HCT116 (cell line): Measurements from ENCODE around the gene ALCAM. TPM values are rescaled to one million over a fixed set of nuclear protein-coding genes. Genes with fewer than 3 reads are reported as not detected.

ENCODE experiments used
- ATAC-seq: fragments of 200-7000 bp; cut with Tn5 transposase; 2 replicates; pipeline ENCODE4 v1.9.1; 2020; ENCODE audit warnings: mild to moderate bottlenecking, moderate library complexity
- BruUV-seq: library from RNA; stranded (reverse); fragments of 400-500 nt; replicated peaks from 2 replicates; lab custom pipeline; 2021; lab: Mats Ljungman, UMichigan
- CTCF ChIA-PET: fragments of 300-600 bp; sonication (Branson Sonifier 250); formaldehyde crosslinking; loops from one replicate; lab custom pipeline; 2021; ENCODE audit warnings: antibody characterized with exemption; lab: Charles Lee
- POLR2A ChIA-PET: fragments of 300-600, 350-600 bp; sonication (Branson Sonifier 250); formaldehyde crosslinking; loops from one replicate; lab custom pipeline; 2021; ENCODE audit warnings: antibody characterized with exemption; lab: Charles Lee
- RAD21 ChIA-PET, 2 experiments: fragments of 300-600 bp; sonication (Branson Sonifier 250); formaldehyde crosslinking; loops; one replicate each; lab custom pipeline; 2023; ENCODE audit warnings: low total read pairs in 2 of 2; ENCODE audit not compliant: uncharacterized antibody in 2 of 2, unreplicated experiment in 2 of 2, low non-redundant PET in 1 of 2; lab: Charles Lee
- DNase-seq: peaks from one replicate; pipeline ENCODE4 v3.0.0-alpha.2; 2010; ENCODE audit warnings: low read depth, low spot score
- H2AFZ ChIP-seq: fragments of 200-600 bp; shearing (Covaris generic), sonication (generic); 2 replicates; pipeline ENCODE4 v1.6.1; 2017; ENCODE audit warnings: low read depth, mixed run types, mixed read lengths, antibody characterized with exemption, low read length; ENCODE audit not compliant: poor library complexity, severe bottlenecking
- H3K27ac ChIP-seq: 2 replicates; pipeline ENCODE4 v1.5.1; 2012; ENCODE audit warnings: low read depth, low read length
- H3K27me3 ChIP-seq: fragments of 200-600 bp; sonication (generic); 2 replicates; pipeline ENCODE4 v1.6.1; 2016; ENCODE audit warnings: mixed run types, low read length, mixed read lengths; ENCODE audit not compliant: insufficient read depth
- H3K36me3 ChIP-seq, 2 experiments: fragments of 200-500 bp in 1 of 2; fragments of 200-600 bp in 1 of 2; sonication (Bioruptor generic) in 1 of 2; sonication (generic) in 1 of 2; 2 replicates each; pipeline versions ENCODE4 v1.5.1 to v1.6.1; 2014 to 2016; ENCODE audit warnings: low read length in 2 of 2, inconsistent platforms in 1 of 2, mixed read lengths in 1 of 2, mixed run types in 1 of 2; ENCODE audit not compliant: insufficient read depth in 2 of 2, control insufficient read depth in 1 of 2
- H3K4me1 ChIP-seq, 2 experiments: fragments of 200-600 bp in 1 of 2; sonication (generic) in 1 of 2; 2 replicates each; pipeline versions ENCODE4 v1.5.1 to v1.6.1; 2012 to 2017; ENCODE audit warnings: low read length in 2 of 2, inconsistent platforms in 1 of 2, mild to moderate bottlenecking in 1 of 2, mixed read lengths in 1 of 2, mixed run types in 1 of 2, moderate library complexity in 1 of 2; ENCODE audit not compliant: insufficient read depth in 2 of 2, control insufficient read depth in 1 of 2
- H3K4me2 ChIP-seq: fragments of 200-600 bp; sonication (generic); 2 replicates; pipeline ENCODE4 v1.6.1; 2017; ENCODE audit warnings: mixed run types, low read length, mixed read lengths
- H3K4me3 ChIP-seq, 2 experiments: fragments of 200-600 bp in 1 of 2; sonication (generic) in 1 of 2; replicated peaks in 1 of 2; 2 replicates each; pipeline ENCODE4 v1.5.1; 2011 to 2016; ENCODE audit warnings: low read length in 2 of 2, control low read depth in 1 of 2, low read depth in 1 of 2, mild to moderate bottlenecking in 1 of 2, mixed read lengths in 1 of 2, mixed run types in 1 of 2
- H3K79me2 ChIP-seq: fragments of 200-600 bp; sonication (generic); 2 replicates; pipeline ENCODE4 v1.6.1; 2017; ENCODE audit warnings: mild to moderate bottlenecking, mixed run types, low read length, moderate library complexity, mixed read lengths; ENCODE audit not compliant: insufficient read depth
- H3K9ac ChIP-seq: fragments of 200-600 bp; sonication (generic); 2 replicates; pipeline ENCODE4 v1.6.1; 2016; ENCODE audit warnings: low read length, mixed read lengths
- H3K9me2 ChIP-seq: fragments of 200-600 bp; sonication (generic), shearing (Covaris generic); 2 replicates; pipeline ENCODE4 v1.6.1; 2017; ENCODE audit warnings: mixed run types, mild to moderate bottlenecking, moderate library complexity; ENCODE audit not compliant: insufficient read depth
- H3K9me3 ChIP-seq, 2 experiments: fragments of 200-500 bp in 1 of 2; fragments of 200-600 bp in 1 of 2; sonication (Bioruptor generic) in 1 of 2; sonication (generic) in 1 of 2; 2 replicates each; pipeline ENCODE4 v1.6.1; 2014 to 2017; ENCODE audit warnings: low read length in 2 of 2, mixed read lengths in 2 of 2, inconsistent platforms in 1 of 2, low read depth in 1 of 2, mild to moderate bottlenecking in 1 of 2, mixed run types in 1 of 2, moderate library complexity in 1 of 2; ENCODE audit not compliant: control insufficient read depth in 1 of 2, insufficient read depth in 1 of 2
- H4K20me1 ChIP-seq: fragments of 200-600 bp; sonication (generic), shearing (Covaris generic); 2 replicates; pipeline ENCODE4 v1.6.1; 2017; ENCODE audit warnings: mixed run types, mild to moderate bottlenecking, moderate library complexity; ENCODE audit not compliant: insufficient read depth
- CTCF ChIP-seq, 3 experiments: fragments of 200-600 bp in 1 of 3; sonication (generic) in 1 of 3; IDR thresholded peaks in 2 of 3; conservative IDR thresholded peaks in 1 of 3; 2 replicates each; pipeline ENCODE4 v1.5.1; 2012 to 2017; ENCODE audit warnings: low read depth in 2 of 3, low read length in 2 of 3, antibody characterized with exemption in 1 of 3, borderline replicate concordance in 1 of 3, control low read depth in 1 of 3, mild to moderate bottlenecking in 1 of 3, mixed read lengths in 1 of 3, mixed run types in 1 of 3, moderate library complexity in 1 of 3; ENCODE audit not compliant: insufficient read depth in 1 of 3
- RAD21 ChIP-seq: IDR thresholded peaks from 2 replicates; pipeline ENCODE4 v1.6.1; 2012; ENCODE audit warnings: low read depth, mild to moderate bottlenecking
- SP1 ChIP-seq: IDR thresholded peaks from 2 replicates; pipeline ENCODE4 v1.6.1; 2012; ENCODE audit warnings: low read depth
- ZBTB33 ChIP-seq: IDR thresholded peaks from 2 replicates; pipeline ENCODE4 v1.6.1; 2011; ENCODE audit warnings: mild to moderate bottlenecking, low read length, moderate library complexity; ENCODE audit not compliant: insufficient replicate concordance; ENCODE audit errors: extremely low read depth
- intact Hi-C: fragments of 100-400 bp; cut with micrococcal nuclease; formaldehyde crosslinking; loops from 2 replicates; pipeline ENCODE4 v1.10.0; 2022
- total RNA-seq: library from RNA; stranded (reverse); gene quantifications from one replicate; pipeline ENCODE4 v1.2.1, GENCODE V29; 2021; ENCODE audit not compliant: unreplicated experiment

Gene ALCAM
- total RNA-seq, 1 experiment from 2014 or later = 56.7 TPM

- ChIA-PET RAD21 (no interaction called here), CTCF (no interaction called here), POLR2A (no interaction called here)
- ATAC-seq (no peak), DNase-seq (no peak)
- no peak overlapping the region for H3K9ac ChIP-seq
- H3K27me3 ChIP-seq = no peaks in the 10 kb centered on the region
- H3K9me2 ChIP-seq = no peaks in the 10 kb centered on the region
- no peak overlapping the region for H3K4me2 ChIP-seq
- no peak overlapping the region for H2AFZ ChIP-seq
- no peaks in the 10 kb centered on the region for H3K9me3 ChIP-seq
- TF ChIP-seq SP1 (no peak), ZBTB33 (no peak), CTCF (IDR thresholded peaks at IDR 0.05 in 2 of 3, conservative IDR thresholded peaks at IDR 0.05 in 1 of 3; ENCODE audit: borderline replicate concordance in 1 of 3, insufficient read depth in 1 of 3, low read depth in 2 of 3, low read length in 2 of 3) (no peak)
- no peaks in the 10 kb centered on the region for H4K20me1 ChIP-seq
- no peaks in the 10 kb centered on the region for H3K4me1 ChIP-seq
- intact Hi-C loops = no loop called here
- no TSS peak for BruUV-seq
- H3K4me3 ChIP-seq = no peak overlapping the region
- no peaks in the 10 kb centered on the region for H3K36me3 ChIP-seq
- H3K79me2 ChIP-seq = no peaks in the 10 kb centered on the region
- no peak overlapping the region for H3K27ac ChIP-seq
These were observed 38.4 kb upstream of the ALCAM start for GRCh38 chr3:105328338-105328730.

- CTCF ChIA-PET = no interaction called here
- no TSS peak for BruUV-seq
- no peak for TF ChIP-seq RAD21
- DNase-seq (no peak), ATAC-seq (no peak)
- H3K9me2 ChIP-seq = no peaks in the 10 kb centered on the region
- no peak overlapping the region for H2AFZ ChIP-seq
- H3K9ac ChIP-seq = no peak overlapping the region
- no peaks in the 10 kb centered on the region for H3K36me3 ChIP-seq
- no peaks in the 10 kb centered on the region for H3K9me3 ChIP-seq
- intact Hi-C loops = no loop called here
- H3K27me3 ChIP-seq = no peaks in the 10 kb centered on the region
- POLR2A ChIA-PET = no interaction called here
- H3K79me2 ChIP-seq = no peaks in the 10 kb centered on the region
- H3K4me1 ChIP-seq = no peaks in the 10 kb centered on the region
- H4K20me1 ChIP-seq = no peaks in the 10 kb centered on the region
- RAD21 ChIA-PET = no interaction called here
- H3K4me2 ChIP-seq = no peak overlapping the region
- no peak overlapping the region for H3K4me3 ChIP-seq
- no peak overlapping the region for H3K27ac ChIP-seq
These were observed 33.7 kb upstream of the ALCAM start for GRCh38 chr3:105332961-105333360.
